Muscle of leg (tissue), 16 donors: ENCODE measurements around the gene RIMBP3B. TPM values are rescaled to one million over a fixed set of nuclear protein-coding genes. Genes with fewer than 3 reads are reported as not detected.
"Not testable (repeated sequence)": the region's sequence is repeated elsewhere in the genome, so short reads cannot be mapped to it uniquely, and the experiment has no call there.

Experiments
- DNase-seq: peaks from one replicate; pipeline ENCODE4 v3.0.0; 2013
- H3K27ac ChIP-seq: one replicate; pipeline ENCODE4 v1.5.1; 2013; ENCODE audit warnings: mild to moderate bottlenecking, low read length, control low read depth
- H3K27me3 ChIP-seq: one replicate; pipeline ENCODE4 v1.6.1; 2013; ENCODE audit warnings: low read length; ENCODE audit not compliant: control insufficient read depth, insufficient read depth
- H3K36me3 ChIP-seq: one replicate; pipeline ENCODE4 v1.6.1; 2013; ENCODE audit warnings: low read length; ENCODE audit not compliant: control insufficient read depth, insufficient read depth
- H3K4me1 ChIP-seq: one replicate; pipeline ENCODE4 v1.6.1; 2013; ENCODE audit warnings: low read length; ENCODE audit not compliant: control insufficient read depth, insufficient read depth
- H3K4me3 ChIP-seq: one replicate; pipeline ENCODE4 v1.5.1; 2013; ENCODE audit warnings: low read length, control low read depth
- H3K9me3 ChIP-seq: replicated peaks from 2 replicates; pipeline ENCODE4 v1.6.1; 2013; ENCODE audit warnings: low read depth, low read length; ENCODE audit not compliant: control insufficient read depth
- WGBS: methylation state at CpG from one replicate; pipeline ENCODE4 v1.1.5; 2013; ENCODE audit warnings: missing lambda C conversion rate; ENCODE audit not compliant: insufficient coverage; 5-methylcytosine and 5-hydroxymethylcytosine counted together
- long read RNA-seq, 11 donors: transcript quantifications; one replicate each; lab custom pipeline, GENCODE V29; 2026
- polyA plus RNA-seq, 8 donors: library from polyadenylated mRNA; unstranded; fragments of 120-200 nt; gene quantifications; one replicate each; pipeline versions ENCODE4 v1.2.1 to v1.2.3, GENCODE V29; 2013; ENCODE audit warnings: inconsistent platforms in 1 of 8, low replicate concordance in 1 of 8; ENCODE audit not compliant: insufficient read length in 8 of 8, insufficient read depth in 1 of 8
- total RNA-seq: library from RNA; stranded (reverse); fragments of 120-200 nt; gene quantifications from one replicate; pipeline ENCODE4 v1.2.4, GENCODE V29; 2013

The RIMBP3B gene
- total RNA-seq: 0.18 TPM
- not detected for polyA plus RNA-seq
- long read RNA-seq, donor 1: 0 reads
- long read RNA-seq, donor 2: 0 reads
- long read RNA-seq, donor 3: 0 reads
- long read RNA-seq, donor 4, full-length matches to known transcripts: 2 of 2 reads
- long read RNA-seq, donor 4, partial matches to known transcripts: 0 of 2 reads
- long read RNA-seq, donor 4, other reads (novel, unspliced or antisense): 0 of 2 reads
- long read RNA-seq, donor 5, full-length matches to known transcripts: 1 of 1 reads
- long read RNA-seq, donor 5, partial matches to known transcripts: 0 of 1 reads
- long read RNA-seq, donor 5, other reads (novel, unspliced or antisense): 0 of 1 reads
- long read RNA-seq, donor 6: 0 reads
- long read RNA-seq, donor 7: 0 reads
- long read RNA-seq, donor 8: 0 reads
- long read RNA-seq, donor 9, full-length matches to known transcripts: 1 of 1 reads
- long read RNA-seq, donor 9, partial matches to known transcripts: 0 of 1 reads
- long read RNA-seq, donor 9, other reads (novel, unspliced or antisense): 0 of 1 reads
- long read RNA-seq, donor 10, full-length matches to known transcripts: 2 of 2 reads
- long read RNA-seq, donor 10, partial matches to known transcripts: 0 of 2 reads
- long read RNA-seq, donor 10, other reads (novel, unspliced or antisense): 0 of 2 reads
- long read RNA-seq, donor 11: 0 reads

DNA sequence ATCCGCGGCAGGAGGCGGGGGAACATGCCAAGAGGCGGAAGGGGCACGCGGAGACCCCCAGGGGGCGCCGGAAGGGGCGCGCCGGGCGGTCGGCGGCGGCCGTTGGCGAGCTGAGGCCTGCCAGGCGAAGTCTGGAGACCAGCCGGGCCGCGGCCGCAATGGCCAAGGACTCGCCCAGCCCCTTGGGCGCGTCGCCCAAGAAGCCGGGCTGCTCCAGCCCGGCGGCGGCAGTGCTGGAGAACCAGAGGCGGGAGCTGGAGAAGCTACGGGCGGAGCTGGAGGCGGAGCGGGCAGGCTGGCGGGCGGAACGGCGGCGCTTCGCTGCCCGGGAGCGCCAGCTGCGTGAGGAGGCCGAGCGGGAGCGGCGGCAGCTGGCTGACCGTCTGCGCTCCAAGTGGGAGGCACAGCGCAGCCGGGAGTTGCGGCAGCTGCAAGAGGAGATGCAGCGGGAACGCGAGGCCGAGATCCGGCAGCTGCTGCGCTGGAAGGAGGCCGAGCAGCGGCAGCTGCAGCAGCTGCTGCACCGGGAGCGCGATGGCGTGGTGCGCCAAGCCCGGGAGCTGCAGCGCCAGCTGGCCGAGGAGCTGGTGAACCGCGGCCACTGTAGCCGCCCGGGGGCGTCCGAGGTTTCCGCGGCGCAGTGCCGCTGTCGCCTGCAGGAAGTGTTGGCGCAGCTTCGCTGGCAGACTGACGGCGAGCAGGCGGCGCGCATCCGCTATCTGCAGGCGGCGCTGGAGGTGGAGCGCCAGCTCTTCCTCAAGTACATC lies at the start of gene RIMBP3B:
TSS of gene RIMBP3B (plus strand) at position 51 of the 767 bp plus-strand sequence. CDS start at position 159, 108 bp downstream.
- WGBS: no CpG with 5 or more reads among the region's 91 CpGs
- H3K27me3 ChIP-seq, DNase-seq, H3K9me3 ChIP-seq, H3K27ac ChIP-seq, H3K4me3 ChIP-seq, H3K36me3 ChIP-seq, H3K4me1 ChIP-seq: not testable (repeated sequence)

DNA sequence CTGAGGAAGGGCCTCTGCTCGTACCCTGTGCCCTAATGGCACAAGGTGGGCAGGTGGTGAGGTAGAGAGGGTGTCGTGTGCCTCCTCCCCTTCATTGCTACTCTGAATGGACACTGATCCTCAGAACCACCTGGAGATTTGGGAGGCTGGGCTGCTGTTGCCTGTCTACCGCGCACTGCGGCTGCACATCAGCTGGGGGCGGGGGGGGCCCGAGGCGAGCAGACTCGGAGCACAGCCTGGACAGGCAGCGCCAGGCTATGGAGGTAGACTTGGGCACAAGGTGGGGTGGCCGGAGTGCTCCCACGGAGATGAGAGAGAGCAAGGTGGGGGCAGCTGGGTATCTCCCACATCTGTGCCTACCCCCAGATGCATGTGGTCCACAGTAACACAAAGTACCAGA lies 26.0 kb upstream of the RIMBP3B start:
- not testable (repeated sequence) for H3K27me3 ChIP-seq, DNase-seq, H3K4me1 ChIP-seq, H3K36me3 ChIP-seq, H3K4me3 ChIP-seq, H3K9me3 ChIP-seq, H3K27ac ChIP-seq
- no CpG with 5 or more reads among the region's 12 CpGs for WGBS

DNA sequence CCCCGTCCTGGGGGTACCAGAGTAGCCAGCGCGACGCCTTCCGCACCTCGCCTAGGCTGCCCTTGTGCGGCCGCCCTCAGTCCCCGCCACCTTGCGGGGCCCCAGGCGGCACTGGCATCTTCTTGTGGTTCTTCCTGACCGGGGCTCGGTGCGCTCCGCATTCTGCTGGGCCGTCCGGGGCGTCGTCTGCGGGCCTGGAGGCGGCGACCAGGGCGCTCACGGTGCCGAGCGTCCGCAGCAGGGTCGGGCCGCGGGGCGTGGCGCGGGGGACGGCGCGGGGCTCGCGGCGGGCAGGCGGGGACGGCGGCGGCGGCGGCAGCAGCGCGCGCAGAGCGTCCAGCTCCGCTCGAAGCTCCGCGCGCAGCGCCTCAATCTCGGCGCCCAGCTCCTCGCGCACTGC lies 23.0 kb upstream of the RIMBP3B start:
- WGBS: no CpG with 5 or more reads among the region's 59 CpGs
- not testable (repeated sequence) for H3K4me3 ChIP-seq, DNase-seq, H3K27ac ChIP-seq, H3K27me3 ChIP-seq, H3K9me3 ChIP-seq, H3K4me1 ChIP-seq, H3K36me3 ChIP-seq

GRCh38 chr22:21362473-21362872 lies 21.1 kb upstream of the RIMBP3B start:
- H3K27ac ChIP-seq, H3K4me1 ChIP-seq, DNase-seq, H3K27me3 ChIP-seq, H3K36me3 ChIP-seq, H3K4me3 ChIP-seq, H3K9me3 ChIP-seq: not testable (repeated sequence)
- no CpG with 5 or more reads among the region's 4 CpGs for WGBS

GRCh38 chr22:21363061-21363460 lies 20.5 kb upstream of the RIMBP3B start:
- H3K4me1 ChIP-seq, H3K36me3 ChIP-seq, H3K27me3 ChIP-seq, H3K9me3 ChIP-seq, DNase-seq, H3K27ac ChIP-seq, H3K4me3 ChIP-seq: not testable (repeated sequence)
- WGBS: no CpG with 5 or more reads among the region's 5 CpGs

- not testable (repeated sequence) for H3K4me3 ChIP-seq, H3K36me3 ChIP-seq, H3K27me3 ChIP-seq, DNase-seq, H3K4me1 ChIP-seq, H3K9me3 ChIP-seq, H3K27ac ChIP-seq
- no CpG with 5 or more reads among the region's 11 CpGs for WGBS
These were observed 19.7 kb upstream of the RIMBP3B start for GRCh38 chr22:21363803-21364202.

- WGBS: no CpG with 5 or more reads among the region's 11 CpGs
- H3K4me3 ChIP-seq, H3K4me1 ChIP-seq, H3K27ac ChIP-seq, H3K27me3 ChIP-seq, H3K9me3 ChIP-seq, DNase-seq, H3K36me3 ChIP-seq: not testable (repeated sequence)
These were observed 19.2 kb upstream of the RIMBP3B start for GRCh38 chr22:21364362-21364761.

- not testable (repeated sequence) for H3K36me3 ChIP-seq, H3K27ac ChIP-seq, H3K9me3 ChIP-seq, H3K4me1 ChIP-seq, H3K4me3 ChIP-seq, H3K27me3 ChIP-seq, DNase-seq
- WGBS: no CpG with 5 or more reads among the region's 4 CpGs
These were observed 18.2 kb upstream of the RIMBP3B start for GRCh38 chr22:21365337-21365736.

GRCh38 chr22:21368603-21369310 lies 14.8 kb upstream of the RIMBP3B start:
- not testable (repeated sequence) for H3K27me3 ChIP-seq, H3K27ac ChIP-seq, H3K4me1 ChIP-seq, H3K36me3 ChIP-seq, DNase-seq, H3K4me3 ChIP-seq, H3K9me3 ChIP-seq
- WGBS: 77% methylated on average over 3 of the region's 12 CpGs

DNA sequence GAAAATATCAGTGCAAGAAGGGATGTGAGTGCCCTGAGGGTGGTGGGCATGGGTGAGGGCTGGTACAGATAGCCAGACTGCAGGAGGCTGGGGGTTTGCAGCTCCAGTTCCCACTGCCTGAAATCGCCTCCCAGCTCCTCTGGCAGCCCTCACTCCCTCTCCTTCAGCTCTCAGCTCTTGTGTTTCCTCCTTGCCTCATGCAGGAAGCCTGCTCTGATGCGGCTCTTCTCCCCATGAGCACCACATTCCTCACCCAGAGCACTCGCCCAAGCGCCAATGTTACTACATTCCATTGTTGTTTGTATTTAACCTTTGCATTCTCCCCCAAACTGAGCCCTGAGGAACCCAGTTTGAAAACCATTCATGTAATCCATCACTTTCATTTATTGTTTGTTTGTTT lies 7.7 kb upstream of the RIMBP3B start:
- not testable (repeated sequence) for H3K36me3 ChIP-seq, H3K9me3 ChIP-seq, H3K4me1 ChIP-seq, H3K27me3 ChIP-seq, DNase-seq, H3K4me3 ChIP-seq, H3K27ac ChIP-seq
- no CpG with 5 or more reads among the region's 4 CpGs for WGBS
